A549 treated with Mapracorat at 1 μM for 4 hours (cell line): ENCODE data around the gene CEP44. TPM values are rescaled to one million over a fixed set of nuclear protein-coding genes. Genes with fewer than 3 reads are reported as not detected.

Experiments used
- total RNA-seq: library from RNA; stranded (reverse); fragments of 200-300 nt; extraction: Qiagen RNA extraction; gene quantifications from 5 replicates; pipeline ENCODE4 v1.2.3, GENCODE V29; 2022

The CEP44 gene, protein sequence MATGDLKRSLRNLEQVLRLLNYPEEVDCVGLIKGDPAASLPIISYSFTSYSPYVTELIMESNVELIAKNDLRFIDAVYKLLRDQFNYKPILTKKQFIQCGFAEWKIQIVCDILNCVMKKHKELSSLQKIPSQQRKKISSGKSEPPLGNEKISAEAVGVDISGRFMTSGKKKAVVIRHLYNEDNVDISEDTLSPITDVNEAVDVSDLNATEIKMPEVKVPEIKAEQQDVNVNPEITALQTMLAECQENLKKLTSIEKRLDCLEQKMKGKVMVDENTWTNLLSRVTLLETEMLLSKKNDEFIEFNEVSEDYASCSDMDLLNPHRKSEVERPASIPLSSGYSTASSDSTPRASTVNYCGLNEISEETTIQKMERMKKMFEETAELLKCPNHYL
- total RNA-seq: 3.6 to 6.7 TPM (median 5.0 TPM) in 5 replicates

DNA sequence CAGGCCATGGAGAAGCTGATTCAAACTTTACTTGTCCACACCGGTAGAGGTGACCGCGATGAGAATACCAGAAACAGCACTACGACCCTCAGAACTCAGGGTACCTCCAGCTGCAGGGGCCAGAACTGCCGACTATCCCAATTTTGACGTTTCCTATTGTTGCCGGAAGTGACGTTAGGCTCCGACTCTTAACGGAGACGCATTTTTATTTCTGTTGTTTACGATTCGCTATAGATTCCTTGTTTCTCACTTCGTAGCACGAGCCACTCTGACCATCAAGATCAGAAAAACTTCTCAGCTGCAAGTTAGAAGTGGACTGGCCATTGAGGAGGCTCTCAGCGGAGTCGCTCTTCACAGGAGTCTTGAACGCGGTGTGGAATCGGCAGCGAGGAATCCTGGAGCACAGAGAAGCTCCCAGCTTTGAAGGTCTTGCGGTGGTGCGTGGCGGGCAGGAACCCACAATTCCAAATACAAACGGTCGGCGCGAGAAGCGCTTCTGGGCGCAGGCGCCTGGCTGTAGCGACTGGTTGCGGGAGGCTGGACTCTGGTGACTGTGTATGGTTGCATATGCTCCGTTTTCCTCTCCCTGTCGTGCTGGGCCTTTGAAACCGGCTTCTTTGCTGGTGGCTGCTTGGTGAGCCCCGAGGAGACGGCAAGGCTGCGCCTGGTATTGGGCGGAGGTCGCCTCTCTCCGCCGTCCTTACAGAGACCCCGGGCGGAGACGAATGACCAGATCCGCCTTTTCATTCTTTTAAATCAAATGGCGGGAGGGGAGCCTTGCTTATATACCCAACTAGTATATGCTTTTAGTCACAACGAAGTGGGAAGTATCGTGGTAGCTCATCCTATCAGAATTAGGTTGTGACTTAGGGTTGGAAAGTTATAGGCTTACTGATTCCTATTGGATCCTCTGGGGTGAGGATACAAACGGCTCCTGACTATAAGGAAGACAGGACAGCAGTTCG lies at the start of gene CEP44, which contains the start of gene FBXO8:
TSS of gene CEP44 (plus strand) at position 405 of the 965 bp plus-strand sequence. CDS start 15,211 bp downstream, outside the sequence.
TSS of gene FBXO8 (minus strand) at position 161 of the 965 bp plus-strand sequence. CDS start 20,575 bp downstream, outside the sequence.

Other genes with a start within 250 kb of the CEP44 start
- gene FBXO8, start 244 bp upstream of the CEP44 start, total RNA-seq: 9.3 to 10.7 TPM (median 10.5 TPM) in 5 replicates
- 67.5 to 80.4 TPM (median 78.1 TPM) in 5 replicates for gene HPGD, start 238.6 kb downstream of the CEP44 start, total RNA-seq